NCI-H1417 treated with DMSO at 0.1 percent for 48 hours (cell line): Measurements from ENCODE around the gene CYP4A11.
"Not testable (repeated sequence)": the region's sequence is repeated elsewhere in the genome, so short reads cannot be mapped to it uniquely, and the experiment has no call there.

ENCODE experiments used
- DNase-seq: peaks from one replicate; lab custom pipeline; 2025; lab: John Stamatoyannopoulos, UW

The CYP4A11 gene

GRCh38 chr1:46927249-46927835 lies 13.9 kb downstream of the CYP4A11 start:
- DNase-seq, result no peak

GRCh38 chr1:46910790-46911189 lies 30.5 kb downstream of the CYP4A11 start:
- no peak for DNase-seq

- no peak for DNase-seq
Measured at GRCh38 chr1:46903481-46903880, 37.8 kb downstream of the CYP4A11 start.

GRCh38 chr1:46900401-46900800 lies 40.9 kb downstream of the CYP4A11 start:
- no peak for DNase-seq

GRCh38 chr1:46881656-46882055 lies 59.6 kb downstream of the CYP4A11 start:
- not testable (repeated sequence) for DNase-seq
